DMS 273 treated with DMSO at 0.1 percent for 48 hours (cell line): ENCODE measurements around the gene TXNRD2.

Experiments
- DNase-seq: peaks from one replicate; lab custom pipeline; 2025; lab: John Stamatoyannopoulos, UW

The TXNRD2 gene

DNA sequence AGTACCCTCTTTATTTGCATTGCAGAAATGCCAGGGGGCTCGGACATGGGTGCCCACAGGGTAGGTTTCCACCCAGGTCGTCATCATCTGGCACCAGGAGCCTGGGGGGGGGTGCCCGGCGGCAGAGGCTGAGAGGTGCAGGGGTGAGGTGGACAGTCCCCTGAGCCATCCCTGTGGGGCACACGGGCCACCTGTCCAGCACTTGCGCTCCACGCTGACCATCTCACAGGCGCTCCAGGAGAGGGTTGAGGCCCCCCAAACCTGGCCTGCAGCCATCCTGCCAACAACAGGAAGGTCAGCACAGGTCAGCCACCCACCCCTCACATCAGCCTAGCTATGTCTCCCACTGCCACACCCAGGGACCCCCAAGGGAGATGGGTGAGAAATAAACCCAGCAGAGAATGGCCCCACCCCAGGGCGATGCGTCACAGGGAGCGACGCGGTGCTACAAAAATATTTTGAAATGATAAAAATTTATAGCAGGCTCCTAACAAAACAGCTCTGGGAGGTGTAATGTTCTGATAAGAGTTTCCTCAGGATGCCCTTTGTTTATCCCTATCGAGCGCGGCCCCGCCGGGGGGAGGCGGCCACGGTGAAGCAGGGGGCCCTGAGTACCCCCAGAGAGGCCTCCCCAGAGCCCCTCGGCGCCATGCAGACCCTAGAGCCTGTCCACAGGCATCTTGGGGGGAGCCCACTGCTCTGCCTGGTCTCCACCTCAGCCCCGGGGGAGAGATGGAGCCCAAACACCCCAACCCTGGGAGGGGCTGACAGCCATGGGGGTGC lies 65.9 kb downstream of the TXNRD2 start:
- DNase-seq: no peak

DNA sequence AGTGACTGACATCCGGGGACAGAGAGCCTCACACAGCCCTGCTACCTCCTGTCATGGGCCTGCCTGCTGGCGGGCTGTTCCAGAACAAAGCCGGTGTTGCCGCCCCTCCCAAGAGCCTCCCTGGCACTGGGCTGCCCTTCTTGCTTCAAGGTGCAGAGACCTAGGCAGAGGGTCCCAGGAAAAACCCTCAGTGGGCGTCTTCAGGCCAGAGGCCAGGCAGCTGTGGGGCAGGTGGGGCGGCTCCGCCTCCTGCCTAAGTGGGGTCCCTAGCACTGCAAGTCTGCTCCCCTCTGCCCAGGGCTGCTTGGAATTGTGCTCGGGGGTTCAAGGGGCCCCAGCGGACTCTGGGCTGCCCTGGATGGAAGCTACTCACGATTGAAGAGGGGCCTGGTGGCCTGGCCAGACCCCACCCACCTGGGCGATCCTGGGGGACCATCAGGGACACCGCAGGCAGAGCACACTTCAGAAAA lies 66.5 kb downstream of the TXNRD2 start:
- DNase-seq: no peak

DNA sequence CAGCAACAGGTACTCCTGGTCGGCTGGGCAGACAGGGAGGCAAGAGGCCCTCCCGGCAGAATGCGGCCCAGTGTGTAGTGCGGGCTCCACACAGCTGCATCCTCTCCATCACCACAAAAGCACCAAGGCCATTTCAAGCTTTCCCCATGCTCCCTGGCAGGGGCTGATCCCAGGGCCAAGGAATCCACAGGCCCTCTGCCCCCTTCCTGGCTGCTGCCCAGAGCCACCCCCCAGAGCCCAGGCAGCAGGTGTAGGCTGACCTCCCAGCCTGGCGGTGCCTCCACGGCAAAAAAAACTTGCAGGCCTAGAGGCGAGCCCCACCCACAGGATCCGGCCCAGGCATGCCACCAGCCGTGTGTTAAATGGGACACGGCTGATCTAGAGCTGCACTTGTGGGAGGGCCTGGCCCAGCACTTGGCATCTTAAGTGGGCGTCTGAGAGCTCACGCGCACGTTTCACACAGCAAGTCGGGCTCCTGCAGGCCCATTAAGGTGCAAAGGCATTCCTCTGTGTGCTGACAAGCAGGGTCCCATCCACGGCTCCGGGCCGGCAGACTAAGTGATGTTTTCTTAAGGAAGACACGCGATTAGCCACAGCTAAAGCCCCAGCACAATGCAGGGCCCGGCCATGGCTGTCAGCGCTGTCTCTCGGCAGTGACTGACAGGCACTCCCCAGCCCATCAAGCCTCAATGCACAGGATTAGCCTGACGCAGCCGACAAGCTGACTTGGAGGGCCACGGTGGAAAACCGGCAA lies 67.1 kb downstream of the TXNRD2 start:
- no peak for DNase-seq

DNA sequence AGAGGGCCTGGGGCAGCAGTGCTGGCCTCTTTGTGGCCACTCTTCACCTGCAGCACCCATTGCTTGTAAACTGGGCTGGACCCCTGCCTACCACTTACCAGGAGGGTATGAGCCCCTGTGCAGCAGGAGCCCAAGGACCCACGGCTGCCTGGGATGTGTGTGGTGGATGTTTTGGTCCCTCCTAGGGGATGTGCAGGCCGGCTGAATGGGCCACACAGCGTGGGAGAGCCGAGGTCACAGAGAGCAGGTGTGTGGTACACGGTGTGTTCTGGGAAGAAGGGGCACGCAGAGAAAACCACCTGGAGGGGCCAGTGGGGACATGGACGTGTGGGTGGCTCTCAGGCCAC lies 67.7 kb downstream of the TXNRD2 start:
- no peak for DNase-seq

DNA sequence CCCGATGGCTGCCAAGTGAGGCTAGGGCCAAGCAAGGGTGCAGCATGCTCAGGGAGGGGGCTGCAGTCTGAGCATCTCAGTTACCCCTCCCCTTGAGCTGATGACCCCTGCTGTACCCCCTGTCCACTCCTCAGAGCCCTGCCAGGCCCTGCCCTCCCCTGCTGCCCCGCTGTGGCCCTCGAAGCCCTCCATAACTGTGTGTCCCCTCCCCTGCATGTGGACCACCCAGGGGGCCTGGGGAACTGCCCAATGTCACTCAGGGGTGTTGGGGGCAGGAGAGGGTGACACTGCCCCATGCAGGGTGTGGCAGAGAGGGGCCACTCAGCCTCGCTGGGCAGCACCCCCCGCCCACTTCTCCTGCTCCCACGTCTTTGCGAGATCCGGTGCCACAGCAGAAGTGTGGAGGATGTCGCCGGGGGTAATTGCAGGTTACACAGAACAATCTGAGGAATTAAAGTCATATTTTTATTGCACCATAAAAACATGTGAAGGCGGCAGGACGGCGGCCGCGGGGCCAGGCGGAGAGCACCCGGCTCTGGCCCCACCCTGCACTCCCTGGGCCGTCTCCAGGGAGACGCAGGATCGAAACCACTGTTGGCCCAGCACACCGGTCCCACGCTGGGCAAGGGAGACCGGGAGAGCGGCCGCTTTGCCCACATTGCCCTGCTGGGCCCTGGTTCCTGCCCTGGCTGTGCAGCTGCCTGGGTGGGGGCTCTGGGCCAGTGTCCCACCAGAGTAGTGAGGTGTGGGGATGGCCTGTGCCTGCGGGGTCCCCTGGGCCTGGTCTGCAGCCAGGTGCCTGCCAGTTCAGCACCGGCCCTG lies 68.3 kb downstream of the TXNRD2 start:
- DNase-seq: no peak

DNA sequence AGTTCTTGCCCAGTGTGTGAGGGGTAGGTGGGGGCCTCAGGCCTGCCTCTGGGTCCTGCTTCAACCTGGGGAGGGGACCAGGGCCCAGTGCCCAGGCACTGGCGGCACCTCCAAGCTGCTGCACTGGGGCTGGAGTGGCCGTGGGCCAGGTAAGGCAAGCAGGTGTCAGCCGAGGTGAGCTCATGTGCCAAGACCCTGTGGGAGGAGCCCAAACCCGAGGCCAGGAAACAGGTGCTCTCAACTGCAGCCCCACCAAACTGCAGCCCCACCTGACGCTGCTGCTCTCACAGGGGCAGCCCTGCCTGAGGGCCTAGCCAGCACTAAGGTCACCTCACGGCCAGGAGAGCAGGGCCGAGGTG lies 68.9 kb downstream of the TXNRD2 start:
- DNase-seq: no peak

DNA sequence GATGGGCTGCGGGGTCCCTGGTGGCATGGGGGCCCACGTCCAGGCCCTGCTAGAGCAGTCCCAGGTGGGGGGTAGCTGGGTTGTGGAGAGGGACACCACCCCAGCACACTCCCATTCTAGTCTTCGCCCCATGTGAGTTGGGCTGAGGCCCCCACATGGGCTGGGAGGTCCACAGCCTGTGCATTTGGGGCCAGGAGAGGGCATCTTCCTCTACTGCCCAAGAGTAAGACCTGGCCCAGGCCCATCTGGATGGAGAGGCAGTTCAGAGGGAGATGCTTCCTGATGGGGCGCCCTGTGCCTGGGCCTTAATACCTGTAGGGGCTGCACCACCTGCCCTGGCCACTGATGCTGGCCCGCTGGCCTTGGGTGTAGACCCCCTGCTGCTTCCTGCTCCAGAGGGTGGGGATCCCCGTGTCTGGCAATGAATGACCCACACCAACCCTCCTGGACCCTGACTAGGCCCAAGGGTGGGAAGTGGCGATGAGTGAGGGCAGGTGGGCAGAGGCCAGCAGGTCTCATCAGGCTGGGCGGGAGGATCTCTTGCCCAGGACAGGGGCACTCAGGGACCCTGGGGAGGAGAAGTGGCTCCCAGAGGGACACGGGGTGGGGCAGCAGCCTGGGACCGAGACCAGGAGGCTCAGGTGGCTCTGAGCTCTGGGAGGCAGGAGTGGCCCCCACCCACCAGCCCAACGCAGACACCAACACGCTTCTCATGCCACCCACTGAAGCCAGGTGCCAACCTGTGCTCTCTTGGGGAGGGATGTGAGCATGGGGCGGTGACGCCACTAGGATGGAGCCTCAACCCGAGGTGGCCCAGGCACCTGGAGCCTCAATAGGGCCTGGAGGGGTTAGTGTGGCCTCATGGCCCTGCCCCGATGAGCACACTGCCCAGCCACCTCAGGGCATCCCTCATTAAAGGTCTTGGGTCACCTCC lies 69.5 kb downstream of the TXNRD2 start:
- DNase-seq: no peak

DNA sequence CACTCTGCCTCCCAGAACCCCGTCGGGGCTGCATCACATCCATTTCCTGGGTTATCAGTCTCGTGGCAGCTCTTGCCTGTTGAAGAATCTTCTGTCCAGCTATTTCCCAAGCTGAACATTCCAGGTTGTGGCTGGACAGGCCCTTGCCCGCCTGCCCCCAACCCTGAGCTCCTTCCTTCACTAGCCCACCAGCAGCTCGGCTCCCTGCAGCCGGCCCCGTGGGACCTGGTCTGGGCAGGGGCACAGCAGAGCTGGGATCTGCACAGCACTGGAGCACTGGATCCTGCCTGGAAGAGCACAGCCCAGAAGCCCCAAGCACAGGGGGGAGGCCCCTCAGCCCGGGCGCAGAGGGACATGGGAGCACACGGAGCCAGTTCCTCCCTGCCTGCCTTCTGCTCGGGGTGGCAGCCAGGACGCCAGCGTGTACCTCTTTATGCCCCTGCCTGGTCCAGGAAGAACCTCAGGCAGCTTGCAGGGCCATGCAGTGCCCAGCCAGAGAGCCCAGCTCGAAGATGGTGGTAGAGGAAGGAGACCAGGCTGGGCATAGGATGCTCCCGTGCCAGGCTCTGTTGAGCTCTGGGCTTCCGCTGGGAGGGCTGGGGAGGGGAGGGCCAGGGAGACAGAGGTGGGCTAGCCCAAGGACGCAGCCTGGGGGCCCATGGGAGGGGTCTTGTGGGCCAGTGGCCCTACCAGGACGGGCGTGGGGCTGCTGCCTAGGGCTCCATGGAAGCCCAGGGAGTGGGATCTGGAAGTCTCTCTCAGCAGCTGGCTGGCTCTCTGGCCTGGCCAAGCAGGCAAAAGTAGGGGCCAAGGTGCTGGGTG lies 70.4 kb downstream of the TXNRD2 start:
- DNase-seq: no peak

DNA sequence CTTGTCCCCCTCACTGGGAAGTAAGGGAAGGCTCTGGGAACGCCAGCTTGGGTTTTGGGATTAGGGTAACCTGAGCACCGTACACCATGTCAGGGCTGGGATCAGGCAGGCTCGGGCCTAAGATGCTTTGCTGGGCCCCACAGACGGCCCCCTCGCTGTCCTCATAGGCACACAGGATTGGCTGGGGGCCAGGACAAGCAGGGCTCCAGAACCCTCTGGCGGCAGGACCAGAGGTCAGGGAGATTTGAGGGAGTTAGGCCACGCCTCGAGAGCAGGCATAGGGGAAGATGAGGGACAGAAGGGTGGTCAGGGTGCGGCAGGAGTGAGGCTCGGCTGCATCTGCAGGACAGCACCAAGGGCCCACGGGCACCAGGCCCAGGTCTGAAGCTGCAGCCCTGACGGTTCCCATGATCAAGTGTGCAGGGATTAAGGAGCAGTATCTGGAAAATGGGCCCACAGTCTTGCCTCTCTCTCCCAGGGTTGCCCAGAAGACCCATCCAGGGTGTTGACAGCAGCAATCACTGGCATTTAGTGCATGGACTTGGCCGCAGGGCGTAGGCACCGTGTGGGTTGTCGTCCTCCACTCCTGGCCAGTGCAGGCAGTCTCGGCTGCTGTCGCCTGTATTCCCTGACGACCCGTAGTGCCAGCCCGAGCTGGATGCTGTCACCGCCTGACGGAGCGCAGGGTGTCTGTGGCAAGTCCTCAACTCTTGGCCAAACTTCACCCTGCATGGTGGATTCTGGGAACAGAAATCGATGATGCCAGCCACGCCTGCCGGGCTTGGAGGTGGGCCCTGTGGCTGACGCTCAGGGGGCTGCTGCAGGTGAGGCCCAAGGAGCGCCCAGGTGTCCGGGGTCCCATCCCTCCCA lies 71.2 kb downstream of the TXNRD2 start:
- no peak for DNase-seq

DNA sequence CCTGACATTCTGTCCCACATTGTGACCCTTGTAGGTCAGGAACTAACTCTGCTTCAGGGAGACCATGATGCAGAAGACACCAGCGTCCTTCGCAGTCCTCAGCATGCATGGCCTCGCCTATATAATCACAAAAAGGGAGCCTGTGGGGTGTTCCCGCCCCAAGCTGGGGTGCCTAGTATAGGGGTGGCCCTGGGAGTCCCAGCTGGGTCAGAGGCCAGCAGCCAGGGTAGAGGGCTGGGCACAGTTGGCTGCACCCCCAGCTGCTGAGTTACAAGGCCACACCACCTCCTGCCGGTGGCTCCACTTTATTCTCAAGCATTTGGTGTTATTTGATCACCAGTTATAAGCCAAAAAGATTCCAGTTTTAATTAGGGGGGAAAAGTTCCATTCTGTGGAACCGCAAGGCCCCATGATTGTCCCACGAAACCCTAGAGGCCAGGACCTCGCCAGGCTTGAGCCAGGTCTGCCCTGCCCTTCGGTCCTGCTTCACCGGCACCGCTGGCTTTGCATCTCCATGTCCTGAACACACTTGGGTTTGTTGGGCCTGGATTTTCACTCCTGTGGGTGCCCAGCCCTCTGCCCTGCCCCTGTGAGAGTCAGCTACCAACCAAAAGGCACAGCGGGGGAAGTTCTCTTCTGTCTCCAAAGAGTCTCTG lies 72.0 kb downstream of the TXNRD2 start:
- DNase-seq: no peak

DNA sequence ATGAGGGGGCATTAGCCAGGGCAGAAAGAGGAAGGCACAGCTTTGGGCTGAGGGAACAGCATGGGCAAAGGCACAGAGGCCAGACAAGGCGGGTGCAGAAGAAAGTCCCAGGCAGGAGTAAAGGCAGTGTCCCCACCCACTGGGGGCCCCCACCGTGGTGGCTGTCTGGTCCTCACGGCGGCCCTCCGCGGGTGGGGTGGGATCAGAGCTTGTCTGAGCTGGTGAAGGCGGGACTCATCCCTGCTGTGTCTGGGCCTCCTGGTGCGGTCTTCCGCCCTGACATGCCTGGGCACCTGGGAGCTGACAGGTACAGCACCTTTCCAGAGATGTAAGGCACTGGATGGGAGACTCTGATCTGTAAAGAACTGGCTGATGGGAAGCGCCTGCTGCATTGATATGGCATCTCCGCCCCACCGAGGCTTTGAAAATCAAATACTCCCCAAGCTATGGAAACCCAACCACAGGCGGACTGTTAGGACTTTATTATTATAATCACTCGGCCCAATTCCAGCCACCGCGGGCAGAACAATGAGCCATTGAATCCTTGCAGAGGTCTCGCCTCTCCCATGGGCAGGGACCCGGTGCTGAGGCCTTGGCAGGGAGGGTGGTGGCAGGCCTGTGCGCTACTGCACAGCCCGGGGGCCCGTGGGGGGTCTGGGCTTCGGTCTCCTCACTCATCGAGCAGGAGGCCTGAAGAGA lies 72.7 kb downstream of the TXNRD2 start:
- no peak for DNase-seq

DNA sequence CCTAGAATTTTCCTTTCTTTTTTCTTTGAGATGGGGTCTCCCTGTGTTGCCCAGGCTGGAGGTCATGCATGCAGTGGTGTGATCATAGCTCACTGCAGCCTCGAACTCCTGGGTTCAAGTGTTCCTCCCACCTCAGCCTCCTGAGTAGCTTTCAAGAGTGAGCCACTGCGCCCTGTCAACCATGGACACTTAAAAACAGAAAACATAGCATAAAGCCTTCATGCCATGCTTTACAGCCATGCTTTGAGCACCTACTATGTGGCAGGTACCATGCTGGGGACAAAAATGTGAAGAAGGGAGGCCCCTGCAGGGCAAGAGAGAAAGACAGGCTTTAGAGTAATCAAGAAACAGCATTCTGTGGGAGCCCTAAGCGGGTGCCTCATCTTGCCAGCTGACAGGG lies 73.3 kb downstream of the TXNRD2 start:
- DNase-seq: no peak

DNA sequence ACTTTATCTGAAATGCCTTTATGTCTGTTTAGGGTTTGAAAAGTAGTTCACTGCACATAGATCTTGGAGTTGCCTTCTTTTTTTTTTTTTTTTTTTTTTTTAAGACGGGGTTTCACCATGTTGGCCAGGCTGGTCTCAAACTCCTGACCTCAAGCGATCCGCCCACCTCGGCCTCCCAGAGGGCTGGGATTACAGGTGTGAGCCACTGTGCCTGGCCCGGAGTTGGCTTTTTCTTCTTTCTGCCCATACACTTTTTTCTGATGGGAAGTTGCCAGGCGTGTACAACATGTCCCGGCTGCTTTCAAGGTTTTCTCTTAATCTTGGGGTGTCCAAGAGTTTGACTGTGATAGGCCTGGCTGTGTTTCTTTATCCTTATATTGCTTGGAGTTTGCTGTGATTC lies 74.0 kb downstream of the TXNRD2 start:
- no peak for DNase-seq

DNA sequence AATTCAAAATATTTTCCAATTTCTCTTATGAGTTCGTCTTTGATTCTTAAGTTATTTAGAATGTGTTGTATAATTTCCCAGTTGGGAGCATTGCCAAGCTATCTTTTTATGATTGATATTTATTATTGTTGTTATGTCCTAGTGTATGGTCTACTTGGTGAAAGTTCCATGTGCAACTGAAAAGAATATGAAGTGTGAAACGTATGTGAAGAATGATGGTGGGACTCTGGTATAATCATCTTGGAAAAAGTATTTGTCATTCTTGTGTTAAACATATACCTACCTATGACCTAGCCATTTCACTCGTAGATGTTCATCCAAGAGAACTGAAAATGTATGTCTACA lies 75.0 kb downstream of the TXNRD2 start:
- DNase-seq: no peak

DNA sequence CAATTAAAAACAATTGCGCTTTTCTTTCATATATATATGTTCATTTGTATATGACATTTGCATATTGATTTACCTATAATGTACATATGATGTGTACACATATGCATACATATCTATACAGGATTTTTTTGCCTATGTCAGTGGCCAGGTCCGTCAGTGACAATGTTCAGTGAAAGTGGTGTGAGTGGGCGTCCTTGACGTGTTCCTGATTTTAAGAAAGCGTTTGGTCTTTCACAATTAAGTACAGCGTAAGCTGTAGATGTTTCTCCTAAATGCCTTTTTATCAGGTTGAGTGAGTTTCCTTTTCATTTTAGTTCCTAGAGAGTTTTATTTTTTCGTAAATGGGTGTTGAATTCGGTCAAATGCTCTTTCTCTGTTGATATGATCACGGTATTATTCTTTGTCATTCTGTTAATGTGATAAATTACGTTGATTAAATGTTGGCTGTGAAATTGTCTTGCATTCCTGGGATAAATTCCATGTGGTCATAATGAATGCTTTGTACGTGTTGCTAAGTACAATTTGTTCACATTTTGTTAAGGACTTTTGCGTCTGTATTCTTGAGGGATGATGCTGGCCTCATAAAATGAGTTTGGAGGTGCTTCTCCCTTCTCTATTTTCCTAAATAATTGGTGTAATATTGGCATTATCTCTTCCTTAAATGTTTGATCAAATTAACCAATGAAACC lies 76.3 kb downstream of the TXNRD2 start:
- DNase-seq: no peak

DNA sequence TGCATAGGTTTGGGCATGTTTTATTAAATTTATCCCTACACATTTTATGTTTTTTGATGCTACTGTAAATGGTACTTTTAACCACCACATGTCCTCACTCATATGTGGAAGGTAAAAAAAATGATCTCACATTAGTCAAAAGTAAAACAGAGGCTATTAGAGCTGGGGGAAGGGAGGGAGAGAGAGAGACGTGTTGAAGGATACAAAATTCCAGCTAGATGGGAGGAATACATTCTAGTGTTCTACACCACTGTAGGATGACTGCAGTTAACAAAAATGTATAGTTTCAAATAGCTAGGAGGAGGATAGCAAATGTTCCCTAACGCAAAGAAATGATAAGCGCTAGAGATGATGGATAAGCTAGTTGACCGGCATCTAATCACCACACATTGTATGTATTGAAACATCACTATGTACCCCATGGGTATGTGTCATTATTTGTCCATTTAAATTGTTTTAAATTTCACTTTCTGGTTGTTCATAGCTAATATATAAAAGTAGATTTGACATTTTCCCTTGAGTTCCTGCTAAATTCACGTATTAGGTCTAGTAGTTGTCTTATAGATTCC lies 77.0 kb downstream of the TXNRD2 start:
- no peak for DNase-seq

DNA sequence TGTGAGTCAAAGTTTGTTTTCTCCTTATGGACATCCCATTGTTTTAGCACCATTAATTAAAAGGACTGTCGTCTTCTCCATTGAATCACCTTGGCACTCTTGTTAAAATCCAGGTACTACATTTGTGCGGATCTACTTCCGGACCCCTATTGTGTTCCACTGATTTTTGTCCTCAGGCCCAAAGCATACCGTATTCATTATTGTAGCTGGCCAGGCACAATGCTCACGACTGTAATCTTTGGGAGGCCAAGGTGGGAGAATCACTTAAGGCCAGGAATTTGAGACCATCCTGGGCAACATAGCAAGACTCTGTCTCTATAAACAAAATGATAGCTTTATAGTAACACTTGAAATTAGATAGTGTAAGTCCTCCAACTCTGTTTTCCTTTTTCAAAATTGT lies 78.0 kb downstream of the TXNRD2 start:
- no peak for DNase-seq
